AML-193 (cell line): ENCODE results near the gene EPC1.
"Not testable (repeated sequence)": the region's sequence is repeated elsewhere in the genome, so short reads cannot be mapped to it uniquely, and the experiment has no call there.

Source experiments
- DNase-seq, 2 experiments: peaks; one replicate each; lab custom pipeline; 2025; lab: John Stamatoyannopoulos, UW

EPC1 gene

DNA sequence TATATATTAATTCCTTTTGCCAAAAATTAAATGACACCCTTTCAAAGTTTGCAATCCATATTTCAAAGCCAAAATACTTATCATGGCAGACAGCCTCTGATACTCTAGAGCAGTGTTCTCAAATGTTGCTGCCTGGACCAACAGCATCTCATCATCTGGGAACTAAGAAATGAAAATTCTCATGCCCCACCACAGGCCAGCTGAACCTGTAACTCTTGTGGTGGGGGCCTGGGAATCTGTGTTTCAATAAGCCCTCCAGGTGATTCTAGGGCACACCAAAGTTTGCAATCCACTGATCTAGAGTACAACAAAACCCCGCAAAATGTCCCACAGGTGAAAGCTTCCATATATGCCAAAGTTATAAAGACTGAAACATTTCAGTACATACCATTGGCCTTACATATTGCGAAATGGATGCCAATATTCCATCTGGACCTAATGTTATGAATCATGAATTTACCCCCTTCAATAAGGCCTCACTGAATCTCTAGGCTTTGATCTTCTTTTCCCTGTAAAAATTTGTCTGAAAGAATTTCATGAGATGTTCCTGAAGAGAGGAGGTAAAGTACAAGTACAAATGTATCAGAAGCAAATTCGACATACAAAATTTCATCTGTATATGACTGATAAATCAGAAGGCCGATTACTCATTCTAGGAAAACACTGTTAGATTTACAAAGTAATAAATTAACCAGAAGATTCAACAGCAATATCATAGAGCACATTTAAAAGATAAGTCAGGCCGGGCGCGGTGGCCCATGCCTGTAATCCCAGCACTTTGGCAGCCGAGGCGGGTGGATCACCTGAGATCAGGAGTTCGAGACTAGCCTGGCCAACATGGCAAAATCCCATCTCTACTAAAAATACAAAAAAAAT, 25.3 kb upstream of the EPC1 start:
- no peak for DNase-seq

DNA sequence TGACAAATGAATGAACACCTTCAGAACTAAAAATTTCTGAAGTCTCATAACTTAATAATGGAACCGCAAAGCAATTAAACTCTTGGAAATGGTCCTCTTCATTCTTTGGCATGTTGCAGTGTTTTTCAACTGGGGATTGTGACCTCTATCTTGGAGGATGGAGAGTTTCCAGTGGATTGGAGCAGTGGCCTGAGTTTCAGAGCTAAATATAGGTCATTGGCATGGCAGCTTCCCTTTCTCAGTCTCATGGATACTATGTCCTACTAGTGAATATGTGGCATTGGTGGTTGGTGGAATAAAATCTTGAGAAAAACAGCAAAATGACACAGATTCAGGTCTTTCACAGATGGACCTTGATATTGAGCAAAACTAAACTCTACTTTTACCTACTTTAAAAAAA, 24.1 kb upstream of the EPC1 start:
- no peak for DNase-seq

DNA sequence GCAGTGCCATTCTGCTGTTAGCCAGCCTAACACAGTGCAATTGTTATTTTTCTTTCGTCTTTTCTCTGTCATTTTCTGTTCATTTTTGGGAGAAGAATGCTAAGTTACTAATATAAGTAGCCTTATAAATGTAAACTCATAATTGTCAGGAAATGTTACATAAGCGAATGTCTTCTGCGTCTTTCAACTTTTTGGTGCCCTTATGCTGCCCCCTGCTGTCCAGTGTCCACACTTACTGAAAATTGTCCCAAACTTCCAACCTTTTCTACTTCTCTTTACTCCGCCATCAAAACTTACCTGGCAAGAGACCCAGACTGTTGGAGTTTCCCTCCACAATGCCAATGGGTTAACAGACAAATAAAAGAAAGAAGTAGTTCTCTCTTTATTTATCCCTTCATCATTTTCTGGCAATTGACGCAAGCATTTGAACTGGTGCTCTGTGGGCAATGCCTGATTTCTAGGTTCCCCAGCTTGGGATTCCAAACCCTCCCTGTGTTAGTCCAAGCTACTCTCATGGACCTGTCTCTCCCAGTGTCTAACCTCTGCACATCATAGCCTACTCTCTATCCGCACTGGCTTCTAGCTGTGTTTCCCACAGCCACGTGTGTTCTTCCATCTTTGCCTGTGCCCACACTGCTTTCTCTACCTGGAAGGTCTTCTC, 21.0 kb upstream of the EPC1 start:
- DNase-seq: peak; percentile 68 to 74

DNA sequence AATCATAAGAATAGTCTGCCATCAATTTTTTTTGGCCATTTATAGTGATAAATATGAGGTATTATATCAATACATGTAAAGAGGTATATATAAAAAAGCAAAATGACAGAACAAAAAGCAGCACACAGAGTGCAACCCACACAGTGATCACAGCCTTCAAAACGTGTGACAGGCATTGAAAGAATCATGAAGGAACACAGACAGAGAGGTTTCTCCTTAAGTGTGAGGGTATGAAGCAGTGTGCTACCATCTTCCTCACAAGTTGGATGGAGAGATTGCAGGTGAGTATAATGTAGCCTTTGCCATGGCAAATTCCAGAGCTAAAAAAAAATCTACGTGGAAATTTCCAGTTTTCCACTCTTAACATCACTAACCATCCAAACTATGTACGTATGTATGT, 19.6 kb upstream of the EPC1 start:
- no peak for DNase-seq

DNA sequence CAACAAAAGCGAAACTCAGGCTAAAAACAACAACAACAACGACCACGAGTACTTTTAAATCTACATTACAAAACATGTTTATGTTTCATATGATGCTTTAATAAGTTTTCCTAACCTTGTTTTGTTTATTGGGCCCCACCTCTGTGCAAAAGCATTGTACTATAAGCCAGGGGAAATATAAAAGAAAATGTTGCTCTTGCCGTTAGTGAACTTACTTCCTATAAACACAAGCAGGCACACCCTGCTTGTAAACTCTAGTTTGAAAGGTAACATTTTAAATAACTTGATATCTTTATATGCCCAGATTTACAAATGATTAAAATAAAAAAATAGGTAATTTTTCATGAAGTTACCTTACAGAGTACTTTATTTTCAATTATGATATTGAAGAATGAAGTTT, 19.2 kb upstream of the EPC1 start:
- DNase-seq: no peak

DNA sequence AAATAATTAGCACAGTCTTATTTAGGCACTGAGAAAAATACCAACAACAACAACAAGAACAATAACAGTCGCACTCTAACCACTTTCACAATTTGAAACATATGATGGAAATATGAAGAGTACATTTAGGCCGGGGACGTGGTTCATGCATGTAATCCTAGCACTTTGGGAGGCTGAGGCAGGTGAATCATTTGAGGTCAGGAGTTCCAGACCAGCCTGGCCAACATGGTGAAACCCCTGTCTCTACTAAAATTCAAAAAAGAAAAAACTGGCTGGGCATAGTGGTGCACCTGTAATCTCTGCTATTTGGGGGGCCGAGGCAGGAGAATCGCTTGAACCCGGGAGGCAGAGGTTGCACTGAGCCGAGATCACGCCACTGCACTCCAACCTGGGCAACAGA, 18.4 kb upstream of the EPC1 start:
- DNase-seq: not testable (repeated sequence)

DNA sequence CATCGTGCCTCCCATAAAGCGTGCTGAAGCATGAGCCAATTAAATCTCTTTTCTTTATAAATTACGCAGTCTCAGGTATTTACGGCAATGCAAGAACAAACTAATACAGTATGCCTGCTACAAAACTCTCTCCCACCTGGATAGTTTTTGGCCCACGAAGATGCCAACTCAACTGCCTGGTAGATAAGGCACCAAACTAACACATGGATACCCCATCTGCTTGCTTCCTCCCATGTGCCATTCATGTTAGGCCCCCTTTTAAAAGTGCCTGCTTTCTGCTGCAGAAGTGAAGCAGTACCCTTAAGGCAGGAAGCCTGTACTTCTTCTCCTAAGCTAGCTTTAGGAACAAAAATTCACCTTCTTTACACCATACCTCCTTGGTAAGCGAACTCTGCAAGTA, 15.6 kb upstream of the EPC1 start:
- no peak for DNase-seq

DNA sequence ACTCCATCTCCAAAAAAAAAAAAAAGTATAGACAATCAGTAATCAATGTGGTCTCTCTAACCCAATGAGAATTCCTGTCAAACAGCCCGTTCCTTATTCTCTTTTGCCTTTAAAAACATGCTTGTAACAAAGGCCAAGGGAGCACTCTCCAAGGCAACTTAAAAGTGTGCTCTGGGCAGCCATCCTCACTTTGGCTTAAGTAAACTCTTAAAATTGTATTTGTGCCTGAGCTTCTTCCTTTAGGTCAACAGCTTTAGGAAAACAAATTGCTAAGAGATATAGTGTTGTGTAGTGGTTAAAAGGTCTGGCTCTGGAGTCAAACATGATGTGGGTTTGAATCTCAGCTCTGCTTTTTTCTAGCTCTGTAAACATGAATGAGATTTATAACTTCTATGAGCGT, 13.9 kb upstream of the EPC1 start:
- DNase-seq: no peak

DNA sequence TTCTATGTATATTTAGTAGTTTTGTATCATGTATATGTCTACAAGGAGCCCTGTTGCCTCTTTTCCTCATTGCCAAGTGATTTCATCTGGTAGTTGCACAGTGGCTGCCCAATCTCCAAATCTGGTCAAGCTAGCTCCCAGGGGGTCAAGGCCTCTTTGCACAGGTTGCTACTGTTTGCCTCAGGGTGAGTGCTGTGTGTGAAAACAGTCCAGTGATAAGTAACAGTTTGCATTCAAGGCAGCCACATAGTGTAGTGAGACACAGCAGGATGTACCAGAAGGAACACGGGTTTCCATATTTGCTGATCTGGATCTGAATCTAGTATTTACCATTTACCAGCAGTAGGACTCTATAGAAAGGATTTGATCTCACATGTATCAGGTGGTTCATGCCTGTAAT, 13.3 kb upstream of the EPC1 start:
- DNase-seq: no peak

DNA sequence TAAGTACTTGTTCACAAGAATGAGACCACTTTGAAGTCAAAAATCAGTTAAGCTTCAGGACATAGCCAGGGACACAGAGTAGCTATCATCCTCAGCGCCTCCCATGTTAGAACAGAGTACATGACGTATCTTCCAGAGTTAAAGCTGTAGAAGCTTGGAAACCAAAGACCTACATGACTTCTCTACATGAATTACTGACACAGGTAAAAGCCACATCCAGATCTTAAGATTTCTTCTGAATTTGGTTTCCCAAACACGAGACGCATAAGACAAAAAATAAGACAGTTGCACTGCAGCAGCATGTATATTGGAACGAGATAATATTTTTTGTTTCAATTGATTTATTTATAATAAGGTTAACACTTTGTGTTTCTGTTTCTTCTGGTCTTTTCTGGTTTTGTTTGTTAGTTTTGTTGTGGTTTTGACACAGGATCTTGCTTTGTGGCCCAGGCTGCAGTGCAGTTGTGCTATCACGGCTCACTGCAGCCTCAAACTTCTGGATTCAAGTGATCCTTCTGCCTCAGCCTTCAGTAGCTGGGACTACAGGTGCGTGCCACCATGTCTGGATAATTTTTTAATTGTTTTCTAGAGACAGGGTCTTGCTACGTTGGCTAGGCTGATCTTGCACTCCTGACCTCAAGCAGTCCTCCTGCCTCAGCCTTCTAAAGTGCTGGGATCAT, 10.2 kb upstream of the EPC1 start:
- no peak for DNase-seq

DNA sequence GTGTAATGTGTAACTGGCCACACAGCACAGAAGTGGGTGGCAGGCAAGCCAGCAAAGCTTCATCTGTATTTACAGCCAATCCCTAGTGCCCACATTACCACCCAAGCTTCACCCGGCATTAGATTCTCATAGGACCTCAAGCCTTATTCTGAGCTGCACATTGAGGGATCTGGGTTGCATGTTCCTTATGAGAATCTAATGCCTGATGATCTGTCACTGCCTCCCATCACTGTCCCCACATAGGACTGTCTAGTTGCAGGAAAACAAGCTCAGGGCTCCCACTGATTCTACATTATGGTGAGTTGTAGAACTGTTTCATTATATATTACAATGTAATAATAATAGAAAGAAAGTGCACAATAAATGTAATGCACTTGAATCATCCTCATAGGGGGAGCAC, 7.7 kb upstream of the EPC1 start:
- DNase-seq: not testable (repeated sequence)

DNA sequence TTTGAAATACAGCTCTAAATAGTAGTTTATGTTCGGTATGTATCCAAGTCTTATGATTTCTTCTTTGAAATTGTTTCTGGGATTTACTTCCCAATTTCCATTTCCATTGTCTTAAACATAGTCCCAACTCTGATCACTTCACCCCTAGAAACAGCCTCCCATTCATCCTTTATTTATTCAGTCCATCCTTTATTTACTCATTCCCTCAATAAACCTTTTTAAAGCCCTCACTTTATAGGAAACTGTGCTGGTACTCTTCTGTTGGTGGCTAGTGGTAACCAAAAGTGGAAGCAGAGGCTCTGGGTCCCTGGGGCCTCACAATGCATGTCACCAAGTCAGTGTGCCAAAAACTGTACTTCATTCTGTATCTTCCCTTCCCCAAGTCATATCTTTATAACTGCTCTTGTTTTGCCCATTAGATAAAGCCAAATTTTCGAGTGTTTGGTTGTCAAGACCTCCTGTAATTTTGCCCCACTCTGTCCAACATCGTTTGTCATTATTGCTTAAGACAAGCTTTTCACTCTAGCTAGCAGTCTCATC, 3.9 kb upstream of the EPC1 start:
- no peak for DNase-seq

DNA sequence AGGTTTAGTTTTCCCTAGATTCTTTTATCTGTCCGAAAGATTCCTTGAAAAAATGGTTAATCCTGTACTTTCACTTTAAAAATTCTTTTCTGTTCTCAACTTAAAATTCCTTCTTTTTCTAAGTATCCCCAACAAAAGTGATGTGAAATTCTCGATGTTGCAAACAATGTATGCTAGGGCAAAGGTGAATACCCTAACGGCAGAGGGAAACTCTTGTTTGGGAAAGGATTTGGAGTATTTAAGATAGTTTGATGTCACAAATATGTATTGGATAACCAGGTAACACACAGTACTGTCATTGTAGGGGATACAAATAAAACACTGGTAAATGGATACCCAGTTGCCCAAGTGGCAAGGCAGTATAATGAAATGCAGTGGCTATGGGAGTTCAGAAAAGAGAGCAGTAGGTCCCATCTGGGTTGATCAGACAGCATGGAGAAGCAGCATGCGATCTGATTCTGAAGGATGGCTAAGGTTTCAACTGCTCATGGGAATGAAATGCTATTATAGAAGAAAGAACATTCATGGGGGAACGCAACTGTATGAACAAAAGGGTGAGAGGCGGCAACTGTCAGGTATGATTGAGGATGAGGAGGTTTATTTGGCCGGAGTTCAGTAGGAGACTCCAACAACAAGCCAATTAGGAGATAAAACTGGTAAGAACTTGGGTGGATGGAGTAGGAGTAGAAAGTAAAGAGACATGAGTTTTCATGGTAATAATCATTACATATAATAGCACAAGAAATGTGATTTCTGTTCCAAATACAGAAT, 3.2 kb upstream of the EPC1 start:
- DNase-seq: no peak

DNA sequence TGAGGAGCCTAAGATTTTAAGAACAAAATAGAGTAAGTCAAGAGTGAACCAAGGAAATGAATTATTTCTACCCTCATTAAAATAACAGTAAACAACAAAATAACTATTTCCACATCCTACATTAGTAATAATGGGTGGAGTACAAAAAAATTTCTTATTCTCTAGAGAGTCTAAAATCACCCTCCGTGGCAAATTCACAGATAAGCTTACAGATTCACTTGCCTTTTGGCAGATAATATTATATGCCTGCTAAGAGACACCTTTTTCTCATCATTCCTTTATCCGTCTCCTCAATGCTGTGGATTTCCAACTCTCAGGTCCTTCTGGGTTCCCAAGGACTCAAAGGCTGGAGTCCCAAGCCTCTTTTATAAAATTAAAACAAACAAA, 2.2 kb upstream of the EPC1 start:
- no peak for DNase-seq

DNA sequence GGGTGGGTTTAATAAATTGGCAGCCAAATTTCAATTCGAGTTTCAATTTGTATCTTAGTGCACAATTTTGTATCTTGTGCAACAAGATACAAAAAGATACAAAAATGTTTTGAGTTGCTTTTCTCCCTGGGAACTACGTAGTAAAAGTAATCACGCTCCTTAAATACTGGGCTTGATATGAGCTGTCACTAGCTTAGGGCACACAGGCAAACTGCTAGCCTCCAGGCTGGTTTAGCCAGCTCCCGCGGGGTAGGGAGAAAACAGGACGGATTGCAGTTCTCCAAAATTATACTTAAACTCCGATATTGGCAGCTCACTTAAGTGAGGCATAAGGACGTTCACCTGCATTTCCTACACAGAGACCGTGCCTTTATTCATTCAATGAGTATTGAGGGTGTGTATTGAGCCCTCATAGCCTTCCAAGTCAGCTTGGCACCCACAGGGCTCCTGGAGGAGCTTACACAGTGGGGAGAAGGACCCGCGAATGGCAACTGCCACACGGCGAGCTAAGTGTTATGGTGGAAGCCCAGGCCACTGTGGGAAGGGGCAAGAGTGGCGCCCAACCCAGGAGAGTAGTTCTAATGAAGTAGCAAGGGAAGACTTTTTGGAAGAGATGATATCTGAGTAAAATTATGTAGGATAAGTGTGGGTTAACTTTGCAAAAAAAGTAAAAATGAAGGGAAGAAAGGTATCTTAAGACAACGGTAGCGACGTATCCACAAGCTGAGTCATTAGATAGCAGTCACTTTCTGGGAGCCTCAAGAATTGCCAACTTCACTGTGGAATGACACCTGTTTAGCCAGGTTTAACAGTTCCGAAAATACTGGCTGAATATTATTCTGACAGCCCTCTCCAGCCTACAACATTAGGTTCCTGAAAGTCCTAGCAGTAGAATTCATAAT, 1.6 kb upstream of the EPC1 start:
- DNase-seq: no peak

DNA sequence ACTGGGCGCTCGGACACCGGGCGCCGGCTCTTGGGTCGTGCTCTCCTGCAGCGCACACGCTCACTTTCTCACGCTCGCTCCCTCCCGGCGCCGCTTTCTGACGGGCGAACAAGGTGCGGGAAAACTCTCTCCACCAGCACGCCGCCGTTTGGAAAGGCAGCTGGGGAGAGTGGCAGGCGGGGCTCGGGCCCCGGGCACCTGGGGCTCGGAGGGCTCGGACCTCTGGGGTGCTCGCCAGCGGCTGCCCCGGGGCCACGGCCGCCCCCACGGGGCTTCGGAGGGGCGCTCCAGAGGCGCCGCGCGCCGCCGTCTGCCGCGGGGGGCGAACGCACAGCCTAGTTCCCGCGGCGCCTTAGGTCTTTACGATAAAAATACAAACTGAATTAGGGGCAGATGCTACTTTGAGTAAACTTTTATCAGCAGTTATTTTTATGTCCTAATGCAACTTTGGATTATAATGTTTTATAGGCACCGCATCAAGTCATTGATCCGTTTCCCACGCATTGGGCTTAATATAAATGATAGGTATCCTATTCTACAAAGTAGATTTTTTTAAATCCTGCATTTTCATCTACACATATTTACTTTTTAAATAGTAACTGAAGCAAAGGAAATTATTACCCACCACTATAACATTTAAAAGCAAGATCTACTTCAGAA, 535 bp upstream of the EPC1 start:
- DNase-seq: no peak

DNA sequence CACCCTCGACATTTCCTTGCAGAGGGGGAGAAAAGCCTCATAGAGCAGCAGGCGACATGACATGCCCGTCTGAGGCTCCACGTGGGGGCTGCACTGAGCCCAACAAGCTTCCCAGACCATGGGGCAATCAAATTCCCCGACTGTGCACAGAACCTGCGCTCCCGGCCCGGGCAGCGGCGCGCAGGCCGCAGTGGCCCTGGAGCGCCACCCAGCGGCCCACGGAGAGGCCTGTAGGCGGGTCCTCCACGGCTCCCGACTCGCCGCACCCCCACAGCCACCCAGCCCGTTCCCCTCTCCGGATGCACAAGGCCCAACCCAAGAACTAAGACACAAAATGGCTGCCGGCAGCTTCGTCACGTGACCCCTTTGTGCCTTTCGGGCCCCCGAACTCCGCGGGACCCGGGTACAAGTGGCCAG, 816 bp downstream of the EPC1 start:
- DNase-seq: peak; percentile 86 to 91

DNA sequence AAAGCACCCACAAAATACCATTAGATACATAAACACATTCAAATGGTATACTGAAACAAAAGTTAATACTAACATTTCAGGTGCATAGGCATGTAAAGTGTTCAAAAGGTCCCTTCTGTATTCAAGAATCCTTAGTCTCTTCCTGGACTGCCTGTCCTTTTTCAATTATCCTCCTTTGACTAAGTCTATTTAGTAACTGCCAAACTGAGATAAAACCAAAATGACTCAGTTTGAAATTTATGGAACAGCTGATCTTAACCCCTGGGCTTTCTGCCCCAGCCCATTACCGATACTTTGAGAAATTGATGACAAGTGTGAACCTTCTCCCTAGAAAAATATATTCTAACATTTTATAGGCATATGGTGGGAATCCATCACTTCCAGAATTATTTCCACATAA, 5.4 kb downstream of the EPC1 start:
- DNase-seq: no peak

DNA sequence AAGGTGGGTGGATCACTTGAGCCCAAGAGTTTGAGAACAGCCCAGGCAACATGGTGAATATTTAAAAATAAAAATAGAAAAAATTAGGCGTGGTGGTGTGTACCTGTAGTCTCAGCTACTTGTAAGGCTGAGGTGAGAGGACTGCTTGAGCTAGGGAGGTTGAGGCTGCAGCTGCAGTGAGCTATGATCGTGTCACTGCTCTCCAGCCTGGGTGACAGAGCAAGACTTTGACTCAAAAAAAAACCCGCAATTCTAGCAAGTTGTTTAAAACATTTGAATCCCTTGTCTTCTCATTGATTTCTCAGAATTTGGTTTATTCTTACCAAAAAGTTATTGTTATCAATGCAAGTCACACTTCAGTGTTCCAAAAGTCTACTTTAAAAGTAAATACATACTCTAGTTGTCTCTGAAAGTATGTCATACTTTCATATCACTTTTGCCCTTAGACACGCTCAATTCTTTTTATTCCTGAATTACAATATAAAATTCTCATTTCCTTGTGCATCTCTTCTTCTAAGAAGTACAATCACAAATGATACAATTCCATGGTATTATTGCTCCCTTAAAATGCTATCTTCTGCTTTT, 6.3 kb downstream of the EPC1 start:
- no peak for DNase-seq

DNA sequence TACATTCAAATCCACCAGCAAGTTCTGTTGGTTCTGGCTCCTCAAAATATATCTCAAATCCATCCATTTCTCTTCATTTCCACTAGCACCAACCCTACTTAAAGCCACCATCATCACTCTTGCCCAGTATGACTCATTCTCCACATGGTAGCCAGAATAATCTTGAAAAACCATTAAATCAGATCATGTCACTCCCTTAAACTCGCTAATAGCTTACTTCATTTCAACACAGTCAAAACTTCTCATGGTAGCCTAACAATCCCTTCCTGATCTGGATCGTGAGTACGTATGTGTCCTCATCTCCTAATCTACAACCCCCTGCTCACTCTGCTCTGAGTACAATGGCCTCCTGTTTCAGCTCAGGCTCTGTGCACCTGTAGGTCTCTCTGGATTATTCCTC, 8.7 kb downstream of the EPC1 start:
- DNase-seq: no peak
